ENCODE results near the gene FRMD4A.

- 0 out of 2 replicates have a peak, but pooled peaks have one; percentile 11 for TF ChIP-seq CTCF (conservative IDR thresholded peaks at IDR 0.05; ENCODE audit: low read depth, low read length)
- no peak for TF ChIP-seq EZH2 (IDR thresholded peaks at IDR 0.05; ENCODE audit: low read length, unreplicated experiment)
Measured at GRCh38 chr10:13994932-13995331, 335.8 kb downstream of the FRMD4A start.
